Rectal smooth muscle tissue (tissue), 1 donor: Measurements from ENCODE around the gene CCDC127.

Source experiments
- H3K27ac ChIP-seq: one replicate; pipeline ENCODE4 v1.7.0; 2013; ENCODE audit warnings: low read depth, low read length, inconsistent platforms
- H3K27me3 ChIP-seq: one replicate; pipeline ENCODE4 v1.7.0; 2013; ENCODE audit warnings: low read length; ENCODE audit not compliant: control insufficient read depth, insufficient read depth
- H3K36me3 ChIP-seq: one replicate; pipeline ENCODE4 v1.7.0; 2013; ENCODE audit warnings: low read length; ENCODE audit not compliant: control insufficient read depth, insufficient read depth
- H3K4me1 ChIP-seq: one replicate; pipeline ENCODE4 v1.7.0; 2013; ENCODE audit warnings: low read length; ENCODE audit not compliant: control insufficient read depth, insufficient read depth
- H3K4me3 ChIP-seq: one replicate; pipeline ENCODE4 v1.7.0; 2013; ENCODE audit warnings: low read length
- H3K9ac ChIP-seq: one replicate; pipeline ENCODE4 v1.7.0; 2013; ENCODE audit warnings: low read length

Gene CCDC127

DNA sequence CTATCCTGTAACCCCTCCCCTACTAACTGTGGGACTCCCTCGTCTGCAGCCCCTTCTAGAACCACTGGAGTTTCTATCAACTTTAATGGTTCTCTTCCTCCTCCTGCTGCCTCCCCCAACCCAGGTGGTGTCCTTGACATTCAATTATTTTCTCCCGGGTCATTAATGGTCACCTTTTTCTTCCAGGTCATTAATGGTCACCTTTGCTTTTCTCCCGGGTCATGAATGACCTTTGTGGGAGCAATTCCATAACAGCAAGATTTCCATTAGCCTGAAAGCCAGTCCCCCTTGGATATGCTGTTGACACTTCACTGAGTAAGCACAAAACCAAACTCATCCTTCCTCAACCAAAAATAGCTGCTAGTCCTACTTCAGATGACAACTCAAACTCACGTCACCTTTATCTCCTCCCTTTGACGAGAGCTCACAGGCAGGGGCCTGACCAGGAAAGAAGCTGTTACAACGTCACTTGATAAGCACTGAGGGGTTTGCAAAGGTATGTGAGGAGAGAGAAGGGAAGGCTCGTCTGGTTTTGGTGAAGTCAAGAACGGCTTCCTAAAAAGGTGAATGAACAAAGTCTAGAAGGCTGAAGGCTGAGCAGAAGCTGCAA, 10.9 kb downstream of the CCDC127 start:
- Histone ChIP-seq H3K9ac (no peak overlapping the region), H3K4me3 (no peak overlapping the region), H3K36me3 (peaks cover 3% of the 10 kb centered on the region), H3K27ac (no peak overlapping the region), H3K4me1 (peaks cover 4% of the 10 kb centered on the region), H3K27me3 (no peaks in the 10 kb centered on the region)

DNA sequence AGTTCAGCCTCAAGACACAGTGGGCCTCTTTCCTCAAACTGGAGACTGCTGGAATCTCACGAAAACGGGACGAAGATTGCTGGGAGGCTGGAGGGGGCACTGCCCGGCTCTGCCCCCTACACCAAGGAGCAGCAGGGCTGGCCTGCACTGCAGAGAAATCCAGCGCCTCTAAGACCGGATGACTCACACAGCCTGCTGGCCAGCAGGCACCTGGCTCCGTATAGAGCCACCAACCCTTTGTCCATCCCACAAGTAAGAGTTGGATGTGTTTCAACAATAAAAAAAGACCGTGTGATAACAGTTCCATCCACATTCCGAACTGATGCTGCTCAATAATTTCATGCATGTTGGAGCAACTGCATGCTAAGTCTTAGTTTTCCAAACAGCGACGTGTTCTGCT, 11.5 kb downstream of the CCDC127 start:
- H3K9ac ChIP-seq, result no peak overlapping the region
- H3K4me1 ChIP-seq, result peaks cover 4% of the 10 kb centered on the region
- H3K27me3 ChIP-seq, result no peaks in the 10 kb centered on the region
- H3K4me3 ChIP-seq, result no peak overlapping the region
- no peak overlapping the region for H3K27ac ChIP-seq
- H3K36me3 ChIP-seq, result peaks cover 3% of the 10 kb centered on the region

DNA sequence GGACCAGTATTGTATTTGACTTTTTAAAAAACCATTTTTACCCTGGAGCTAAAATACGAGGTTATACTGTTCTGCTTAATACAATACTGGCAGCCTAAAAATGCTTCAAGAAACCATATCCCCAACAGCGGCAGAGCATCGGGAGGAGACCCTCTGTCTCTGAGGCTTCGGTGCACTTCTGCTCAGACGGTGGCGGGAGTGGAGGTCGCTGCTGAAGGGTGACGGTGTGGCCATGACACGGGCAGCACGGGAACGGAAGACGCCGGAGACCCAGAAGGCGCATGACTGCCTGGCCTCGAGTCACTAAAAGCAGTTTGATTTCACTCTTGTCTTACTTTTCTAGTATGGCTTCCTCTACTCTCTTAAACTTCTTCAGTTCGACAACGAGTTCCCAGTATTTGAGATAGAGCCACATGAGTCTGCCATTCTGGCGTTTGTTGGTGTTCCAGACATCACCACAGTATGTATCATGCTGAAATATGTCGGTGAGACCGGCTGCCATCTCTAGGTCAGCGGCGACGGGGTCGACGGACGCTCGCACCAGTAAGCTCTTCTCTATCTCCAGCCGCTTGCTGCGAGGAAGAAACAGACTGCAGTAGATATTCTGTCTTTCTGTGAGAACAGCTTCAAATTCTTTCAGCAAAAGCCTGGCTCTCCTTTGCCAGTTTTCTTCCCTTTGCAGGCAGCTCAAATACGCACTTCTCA, 12.8 kb downstream of the CCDC127 start:
- no peak overlapping the region for H3K4me3 ChIP-seq
- peaks cover 3% of the 10 kb centered on the region for H3K4me1 ChIP-seq
- H3K36me3 ChIP-seq, result peaks cover 3% of the 10 kb centered on the region
- H3K27ac ChIP-seq, result no peak overlapping the region
- H3K27me3 ChIP-seq, result no peaks in the 10 kb centered on the region
- no peak overlapping the region for H3K9ac ChIP-seq

DNA sequence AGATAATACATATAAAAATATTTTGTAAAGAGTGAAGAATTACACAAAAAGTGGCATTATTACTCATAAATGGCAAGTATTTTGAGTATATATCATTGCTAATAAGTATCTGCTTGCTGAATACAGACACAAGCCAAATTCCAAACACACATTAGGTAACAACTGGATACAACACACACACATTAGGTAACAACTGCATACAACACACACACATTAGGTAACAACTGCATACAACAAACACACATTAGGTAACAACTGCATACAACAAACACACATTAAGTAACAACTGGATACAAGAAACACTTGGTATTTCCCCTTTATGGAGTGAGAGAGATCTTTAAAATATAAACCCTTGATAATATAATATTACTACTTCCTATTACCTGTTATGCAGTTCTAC, 13.5 kb downstream of the CCDC127 start:
- peaks cover 3% of the 10 kb centered on the region for H3K36me3 ChIP-seq

DNA sequence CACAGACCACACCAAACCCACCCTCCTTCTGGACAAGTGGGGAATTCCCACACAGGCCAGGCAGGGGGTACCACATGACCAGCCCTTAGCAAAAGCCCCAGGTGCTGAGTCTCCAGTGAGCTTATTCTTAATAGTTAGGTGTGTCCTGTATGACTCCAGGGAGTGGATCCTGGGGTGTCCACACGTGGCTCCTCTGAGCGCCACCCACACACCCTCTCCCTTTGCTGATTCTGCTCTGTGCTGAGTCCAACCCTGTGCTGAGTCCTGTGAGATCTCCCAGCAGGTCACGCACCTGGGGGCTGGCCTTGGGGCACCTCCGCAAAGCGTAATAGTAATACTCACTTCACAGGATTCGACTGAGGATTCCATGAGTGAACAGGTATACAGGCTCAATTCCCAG, 14.0 kb downstream of the CCDC127 start:
- Histone ChIP-seq H3K4me3 (no peak overlapping the region), H3K9ac (no peak overlapping the region), H3K4me1 (no peaks in the 10 kb centered on the region), H3K36me3 (peaks cover 3% of the 10 kb centered on the region), H3K27ac (no peak overlapping the region), H3K27me3 (no peaks in the 10 kb centered on the region)

More for the DNA sequence above, 13.5 kb downstream of the CCDC127 start:
- Histone ChIP-seq H3K27ac (no peak overlapping the region), H3K27me3 (no peaks in the 10 kb centered on the region), H3K4me1 (no peaks in the 10 kb centered on the region), H3K9ac (no peak overlapping the region), H3K4me3 (no peak overlapping the region)

DNA sequence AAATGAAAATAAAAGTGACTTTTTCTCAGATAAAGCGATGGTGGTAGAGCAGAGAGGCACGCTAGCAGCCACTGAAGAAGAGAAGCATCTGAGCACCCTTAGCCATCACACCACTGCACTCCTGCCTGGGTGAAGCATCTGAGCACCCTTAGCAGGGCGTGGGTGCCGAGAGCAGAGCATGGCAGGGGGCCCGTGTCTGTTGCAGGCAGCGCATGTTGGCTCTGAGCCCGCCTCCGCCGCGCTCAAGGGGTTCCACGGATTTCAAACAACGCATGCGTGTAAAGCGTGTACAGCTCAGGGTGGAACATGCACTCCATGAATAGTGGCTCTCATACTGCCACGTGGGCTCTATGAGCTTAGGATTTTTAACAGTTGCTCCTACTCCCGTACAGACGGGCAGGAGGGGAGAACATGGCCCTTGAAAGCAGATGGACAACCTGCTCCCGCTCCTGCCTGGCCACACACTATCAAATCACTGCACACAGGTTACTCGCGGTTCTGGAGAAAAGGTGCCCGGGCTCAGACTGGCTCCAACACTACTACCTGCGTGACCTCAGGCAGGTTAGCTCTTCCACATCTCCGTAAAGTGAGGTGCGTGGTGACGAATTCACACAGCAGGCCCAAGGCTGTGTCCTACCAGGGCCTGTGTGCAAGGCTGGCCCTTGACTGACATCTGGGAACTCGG, 14.6 kb downstream of the CCDC127 start:
- no peak overlapping the region for H3K4me3 ChIP-seq
- no peaks in the 10 kb centered on the region for H3K27me3 ChIP-seq
- H3K9ac ChIP-seq, result no peak overlapping the region
- peaks cover 3% of the 10 kb centered on the region for H3K36me3 ChIP-seq
- no peaks in the 10 kb centered on the region for H3K4me1 ChIP-seq
- no peak overlapping the region for H3K27ac ChIP-seq

DNA sequence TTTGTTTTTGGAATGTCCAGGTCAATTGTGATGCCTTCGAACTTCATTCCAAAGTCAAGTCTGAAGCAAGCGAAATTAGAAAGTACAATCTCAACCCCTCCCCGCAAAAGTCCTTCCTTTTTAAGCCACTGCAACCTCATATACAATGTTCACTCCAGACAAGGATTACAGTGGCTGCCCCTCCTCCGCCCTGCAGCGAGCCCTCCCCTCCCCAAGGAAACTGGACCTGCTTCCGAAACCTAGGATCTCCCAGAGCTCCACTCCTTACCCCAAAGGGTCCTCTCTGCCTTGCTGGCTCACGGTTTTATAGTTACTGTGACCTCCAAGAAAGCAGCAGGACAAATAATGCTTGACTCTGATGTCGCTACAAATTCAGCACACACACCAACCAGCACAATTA, 16.3 kb downstream of the CCDC127 start:
- H3K9ac ChIP-seq, result no peak overlapping the region
- no peak overlapping the region for H3K27ac ChIP-seq
- no peak overlapping the region for H3K4me3 ChIP-seq
- H3K4me1 ChIP-seq, result no peaks in the 10 kb centered on the region
- no peaks in the 10 kb centered on the region for H3K27me3 ChIP-seq
- H3K36me3 ChIP-seq, result peaks cover 3% of the 10 kb centered on the region

DNA sequence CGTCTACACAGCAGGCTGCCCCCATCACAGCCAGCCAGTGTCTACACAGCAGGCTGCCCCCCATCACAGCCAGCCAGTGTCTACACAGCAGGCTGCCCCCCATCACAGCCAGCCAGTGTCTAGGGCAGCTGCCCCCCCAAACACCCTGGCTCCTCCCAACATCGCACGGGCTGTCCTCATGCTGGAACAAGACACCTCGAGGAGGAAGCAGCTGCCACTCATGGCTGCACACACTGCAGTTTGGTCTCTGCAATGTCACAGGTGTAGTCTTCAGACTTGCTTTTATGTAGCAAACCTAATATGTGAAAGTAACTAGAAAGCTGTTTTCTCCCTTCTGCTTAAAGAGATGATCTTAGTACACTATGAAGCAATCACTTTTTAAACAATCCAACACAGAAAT, 17.0 kb downstream of the CCDC127 start:
- Histone ChIP-seq H3K9ac (no peak overlapping the region), H3K4me3 (no peak overlapping the region), H3K27me3 (no peaks in the 10 kb centered on the region), H3K4me1 (no peaks in the 10 kb centered on the region), H3K36me3 (peaks cover 3% of the 10 kb centered on the region), H3K27ac (no peak overlapping the region)

DNA sequence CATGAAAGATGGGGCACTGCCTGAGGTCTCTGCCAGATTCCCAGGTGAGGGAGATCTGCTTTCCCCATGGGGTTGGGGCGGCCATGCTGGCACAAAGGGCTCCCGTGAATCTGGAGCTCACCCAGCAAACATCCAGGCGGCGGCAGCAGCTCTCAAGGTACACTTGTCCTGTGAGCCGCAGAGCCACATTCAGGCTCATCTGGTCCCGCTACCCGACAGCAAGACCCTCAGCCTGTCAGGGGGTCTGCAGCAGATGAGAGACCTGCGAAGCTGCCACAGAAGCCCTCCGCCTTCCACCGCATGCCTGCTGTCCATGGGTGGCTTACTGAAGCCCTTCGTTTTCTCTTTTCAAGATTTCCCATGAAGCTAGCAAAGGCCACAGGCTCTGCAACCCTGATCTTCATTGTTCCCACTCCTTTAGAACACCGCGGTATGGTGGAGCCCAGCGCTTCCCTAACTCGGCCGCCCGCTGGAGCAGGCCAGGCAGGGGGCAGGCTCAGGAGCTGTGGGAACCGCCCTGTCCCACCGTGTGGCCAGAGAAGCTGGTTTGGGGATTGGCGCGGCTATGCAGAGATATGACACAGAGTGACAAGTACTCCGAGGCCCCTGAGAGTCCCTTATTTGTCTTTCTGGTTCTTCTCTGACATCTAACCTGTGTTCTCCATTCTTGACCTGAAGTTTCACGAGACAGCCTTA, 17.9 kb downstream of the CCDC127 start:
- no peak overlapping the region for H3K27ac ChIP-seq
- H3K4me3 ChIP-seq, result no peak overlapping the region
- H3K9ac ChIP-seq, result no peak overlapping the region
- H3K27me3 ChIP-seq, result no peaks in the 10 kb centered on the region
- peaks cover 3% of the 10 kb centered on the region for H3K36me3 ChIP-seq
- H3K4me1 ChIP-seq, result no peaks in the 10 kb centered on the region

DNA sequence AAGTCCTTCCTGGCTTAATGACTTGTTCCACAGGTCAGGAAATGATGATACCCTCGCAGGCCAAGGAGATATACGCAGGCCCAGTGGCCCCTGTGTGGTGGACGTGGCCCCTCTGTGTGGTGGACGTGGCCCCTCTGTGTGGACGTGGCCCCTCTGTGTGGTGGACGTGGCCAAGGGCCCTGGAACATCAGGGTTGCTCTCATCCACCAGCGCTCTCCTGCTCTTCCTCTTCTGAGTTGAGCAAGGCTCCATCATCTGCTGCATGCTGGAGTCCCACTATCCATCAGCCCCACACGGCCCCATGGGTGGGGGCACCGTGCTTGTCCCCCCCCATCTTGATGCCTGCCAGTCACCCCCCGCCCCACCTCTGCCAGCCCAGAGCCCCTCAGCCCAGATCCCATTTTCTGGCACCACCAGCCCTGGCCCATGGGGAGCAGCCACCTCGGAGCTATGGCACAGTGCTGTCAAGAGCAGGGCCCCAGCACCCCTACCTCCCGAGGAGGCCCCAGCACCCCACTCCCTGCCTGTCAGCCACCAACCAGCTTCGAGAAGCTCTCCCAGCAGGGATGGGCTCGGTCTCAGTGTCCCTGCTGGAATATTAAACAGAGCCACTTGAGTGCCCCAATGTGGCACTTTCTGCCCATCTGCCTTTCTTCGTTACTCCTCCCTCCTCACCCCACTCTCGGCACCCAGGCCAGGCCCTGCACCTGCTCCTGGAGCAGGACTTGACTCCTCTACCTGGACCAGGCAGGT, 18.6 kb downstream of the CCDC127 start:
- no peaks in the 10 kb centered on the region for H3K27me3 ChIP-seq

DNA sequence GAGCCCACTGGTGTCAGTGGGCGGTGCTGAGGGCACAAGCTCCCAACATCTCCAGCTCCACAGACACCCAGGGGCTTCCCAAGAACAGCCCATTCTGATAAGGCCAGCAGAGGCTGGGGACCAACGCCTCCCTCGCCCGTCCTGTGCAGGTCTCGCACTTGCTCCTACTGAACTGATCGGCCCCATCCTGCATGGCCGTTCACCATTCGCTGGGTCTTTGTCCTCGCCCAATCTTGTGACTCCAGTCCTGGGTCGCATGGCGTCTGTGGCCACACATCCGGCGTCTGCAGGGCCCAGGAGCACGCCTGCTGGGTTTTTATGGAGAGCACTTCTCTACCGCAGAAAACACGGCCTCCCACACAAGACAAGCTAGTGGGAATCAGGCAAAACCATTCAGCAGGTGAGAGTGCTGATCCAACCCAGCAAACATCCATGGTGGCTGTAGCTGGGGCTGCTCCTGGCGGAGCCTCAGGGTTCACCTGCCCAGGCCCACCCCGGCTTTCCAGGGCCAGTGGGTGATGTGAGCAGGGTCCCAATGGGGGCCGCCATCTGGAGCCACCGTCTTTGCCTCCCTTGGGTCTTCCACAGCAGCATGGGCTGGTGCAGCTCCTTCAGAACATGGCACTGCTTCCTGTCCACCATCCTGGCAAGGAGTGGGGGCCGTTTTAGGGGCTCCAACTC, 19.3 kb downstream of the CCDC127 start:
- Histone ChIP-seq H3K4me1 (no peaks in the 10 kb centered on the region), H3K27ac (no peak overlapping the region), H3K36me3 (no peaks in the 10 kb centered on the region), H3K9ac (no peak overlapping the region), H3K4me3 (no peak overlapping the region), H3K27me3 (no peaks in the 10 kb centered on the region)

More for the DNA sequence above, 18.6 kb downstream of the CCDC127 start:
- peaks cover 2% of the 10 kb centered on the region for H3K36me3 ChIP-seq
- no peak overlapping the region for H3K27ac ChIP-seq
- H3K4me3 ChIP-seq, result no peak overlapping the region
- no peaks in the 10 kb centered on the region for H3K4me1 ChIP-seq
- H3K9ac ChIP-seq, result no peak overlapping the region
